ENCODE data around the gene IMMP2L. TPM values are rescaled to one million over a fixed set of nuclear protein-coding genes. Genes with fewer than 3 reads are reported as not detected.

The IMMP2L gene
- total and polyA plus RNA-seq, 2 of the 13 experiments (the other 11 are each of a cell fraction or from before 2014, with no cell fraction given), result 7.8 to 16.9 TPM

DNA sequence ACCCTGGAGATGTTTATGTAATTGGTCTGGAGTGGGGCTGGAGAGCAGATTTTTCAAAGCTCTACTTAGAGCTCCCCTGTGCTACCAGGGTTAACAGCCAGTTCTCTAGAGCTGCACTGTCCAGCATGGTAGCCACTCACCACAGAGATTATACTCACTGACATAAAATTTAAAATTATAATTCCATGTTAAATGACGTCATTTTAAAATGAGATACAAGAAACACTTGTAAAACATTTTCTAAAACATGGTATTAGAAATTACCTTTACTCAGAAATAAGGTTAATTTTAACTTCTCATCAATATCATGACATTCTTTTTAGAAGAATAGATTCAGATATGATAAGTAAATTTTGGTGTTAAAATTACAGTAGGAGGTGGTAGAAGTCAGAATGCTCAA, 777.5 kb downstream of the IMMP2L start:
- no TSS peak for BruUV-seq (replicated peaks)
- WGBS (ENCODE audit: low lambda C conversion rate), result 7% methylated on average over 1 of the region's 1 CpG
- no peak overlapping the region for H3K27ac ChIP-seq (ENCODE audit: extremely low read length, insufficient read depth, low read length)
- DNase-seq (ENCODE audit: low spot score) (no peak), FAIRE-seq (no peak), ATAC-seq (no peak)
- H3K4me1 ChIP-seq (ENCODE audit: insufficient read depth, low read length), result no peaks in the 10 kb centered on the region
- H3K4me2 ChIP-seq (ENCODE audit: low read depth, low read length), result no peak overlapping the region
- POLR2A ChIA-PET, result no interaction called here
- H3K4me3 ChIP-seq (replicated peaks in 1 of 3; ENCODE audit: insufficient read depth in 1 of 3, low read depth in 2 of 3, low read length in 3 of 3), result no peak overlapping the region
- H3K27me3 ChIP-seq (ENCODE audit: control insufficient read depth in 1 of 2, insufficient read depth in 2 of 2, low read length in 2 of 2), result no peaks in the 10 kb centered on the region
- in situ Hi-C loops (cut with HindIII; ENCODE audit: extremely low pct_ligation_motif_present, low pct_unique_long_range_greater_than_20kb), result no loop called here
- CTCF ChIA-PET (ENCODE audit: low intra/inter-chr PET ratio, low total read pairs), result no interaction called here
- TF ChIP-seq, protein P1, sequence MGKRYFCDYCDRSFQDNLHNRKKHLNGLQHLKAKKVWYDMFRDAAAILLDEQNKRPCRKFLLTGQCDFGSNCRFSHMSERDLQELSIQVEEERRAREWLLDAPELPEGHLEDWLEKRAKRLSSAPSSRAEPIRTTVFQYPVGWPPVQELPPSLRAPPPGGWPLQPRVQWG (CRISPR knock-in tag; IDR thresholded peaks at IDR 0.05; ENCODE audit: borderline replicate concordance, low read depth), result no peak
- TF ChIP-seq ATF7 (IDR thresholded peaks at IDR 0.05) (peak; percentile 97), ATF7 (CRISPR knock-in tag; IDR thresholded peaks at IDR 0.05) (no peak), CREB1 (IDR thresholded peaks at IDR 0.05) (peak; percentile 73), CREB1 (CRISPR knock-in tag; IDR thresholded peaks at IDR 0.05) (no peak)
- H3K9me3 ChIP-seq (ENCODE audit: low read length), result no peaks in the 10 kb centered on the region
- no peaks in the 10 kb centered on the region for H3K79me2 ChIP-seq (ENCODE audit: insufficient read depth, low read length)
- H2AFZ ChIP-seq (ENCODE audit: low read length), result no peak overlapping the region
- no peaks in the 10 kb centered on the region for H4K20me1 ChIP-seq (ENCODE audit: insufficient read depth, low read length)
- no peaks in the 10 kb centered on the region for H3K36me3 ChIP-seq (replicated peaks in 1 of 2; ENCODE audit: control insufficient read depth in 1 of 2, insufficient read depth in 2 of 2, low read length in 2 of 2)
- intact Hi-C loops (cut with micrococcal nuclease; ENCODE audit: unreplicated experiment), result no loop called here
- no peak overlapping the region for H3K9ac ChIP-seq (ENCODE audit: insufficient read depth, low read depth, low read length)

DNA sequence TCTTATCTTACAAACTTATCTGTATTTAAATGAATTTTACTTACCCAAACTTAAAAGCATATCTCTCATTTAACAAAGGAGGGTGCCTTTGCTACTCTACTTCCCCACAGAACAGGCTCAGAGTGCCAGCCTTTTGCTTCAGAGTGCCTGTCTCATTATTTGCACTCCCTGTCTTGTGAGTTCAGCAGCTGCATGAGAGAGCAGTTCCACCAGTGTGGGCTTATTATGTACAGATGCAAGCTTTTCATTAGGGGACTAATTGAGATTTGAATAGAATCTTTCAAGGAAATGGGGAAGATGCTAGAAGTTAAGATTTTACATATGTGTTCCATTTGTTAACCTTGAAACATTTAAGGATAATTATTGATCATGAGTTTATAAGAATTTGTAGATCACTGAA, 781.6 kb downstream of the IMMP2L start:
- ATAC-seq (no peak), DNase-seq (ENCODE audit: low spot score) (no peak), FAIRE-seq (no peak)
- H3K9ac ChIP-seq (ENCODE audit: insufficient read depth, low read depth, low read length), result no peak overlapping the region
- intact Hi-C loops (cut with micrococcal nuclease; ENCODE audit: unreplicated experiment), result no loop called here
- no peak overlapping the region for H2AFZ ChIP-seq (ENCODE audit: low read length)
- no peak overlapping the region for H3K4me3 ChIP-seq (replicated peaks in 1 of 3; ENCODE audit: insufficient read depth in 1 of 3, low read depth in 2 of 3, low read length in 3 of 3)
- in situ Hi-C loops (cut with HindIII; ENCODE audit: extremely low pct_ligation_motif_present, low pct_unique_long_range_greater_than_20kb), result no loop called here
- no peaks in the 10 kb centered on the region for H3K79me2 ChIP-seq (ENCODE audit: insufficient read depth, low read length)
- H3K36me3 ChIP-seq (replicated peaks in 1 of 2; ENCODE audit: control insufficient read depth in 1 of 2, insufficient read depth in 2 of 2, low read length in 2 of 2), result no peaks in the 10 kb centered on the region
- H3K4me2 ChIP-seq (ENCODE audit: low read depth, low read length), result no peak overlapping the region
- H4K20me1 ChIP-seq (ENCODE audit: insufficient read depth, low read length), result no peaks in the 10 kb centered on the region
- no peaks in the 10 kb centered on the region for H3K27me3 ChIP-seq (ENCODE audit: control insufficient read depth in 1 of 2, insufficient read depth in 2 of 2, low read length in 2 of 2)
- H3K4me1 ChIP-seq (ENCODE audit: insufficient read depth, low read length), result no peaks in the 10 kb centered on the region
- POLR2A ChIA-PET, result no interaction called here
- H3K27ac ChIP-seq (ENCODE audit: extremely low read length, insufficient read depth, low read length), result no peak overlapping the region
- no TSS peak for BruUV-seq (replicated peaks)
- CTCF ChIA-PET (ENCODE audit: low intra/inter-chr PET ratio, low total read pairs), result no interaction called here
- TF ChIP-seq NBN (conservative IDR thresholded peaks at IDR 0.05), result no peak
- no peaks in the 10 kb centered on the region for H3K9me3 ChIP-seq (ENCODE audit: low read length)

Data from HepG2 (cell line).